SK-N-SH treated with all-trans-retinoic acid at 6 μM for 48 hours (cell line): ENCODE results near the gene CALN1.

Experiments used
- ATAC-seq: fragments of 200-7000 bp; cut with Tn5 transposase; 3 replicates; pipeline ENCODE4 v1.9.1; 2020; ENCODE audit warnings: mild to moderate bottlenecking, moderate library complexity
- ARNTL ChIP-seq: fragments of 450-650 bp; formaldehyde crosslinking; IDR thresholded peaks from 2 replicates; pipeline ENCODE4 v1.5.0; 2020; ENCODE audit warnings: low read depth, mild to moderate bottlenecking, moderate library complexity, borderline replicate concordance
- CSDC2 ChIP-seq: fragments of 250-450 bp; sonication (Bioruptor Pico); IDR thresholded peaks from 2 replicates; pipeline ENCODE4 v1.5.0; 2020; ENCODE audit warnings: mild to moderate bottlenecking, moderate library complexity
- ESRRG ChIP-seq: fragments of 250-450 bp; sonication (Bioruptor Pico); IDR thresholded peaks from 2 replicates; pipeline ENCODE4 v1.6.1; 2021; ENCODE audit warnings: mild to moderate bottlenecking
- GLIS3 ChIP-seq: fragments of 250-450 bp; sonication (Bioruptor Pico); IDR thresholded peaks from 2 replicates; pipeline ENCODE4 v1.5.0; 2020; ENCODE audit warnings: mild to moderate bottlenecking, moderate library complexity
- OSR1 ChIP-seq: fragments of 250-450 bp; sonication (Bioruptor Pico); IDR thresholded peaks from 2 replicates; pipeline ENCODE4 v1.8.0; 2022; ENCODE audit warnings: moderate library complexity, mild to moderate bottlenecking, inconsistent platforms
- PPARA ChIP-seq: fragments of 250-450 bp; sonication (Bioruptor Pico); IDR thresholded peaks from 2 replicates; pipeline ENCODE4 v1.5.0; 2020; ENCODE audit warnings: mild to moderate bottlenecking, borderline replicate concordance
- RARB ChIP-seq: fragments of 250-450 bp; sonication (Bioruptor Pico); IDR thresholded peaks from 2 replicates; pipeline ENCODE4 v1.8.0; 2021; ENCODE audit warnings: mild to moderate bottlenecking, moderate library complexity
- SNAI2 ChIP-seq: fragments of 250-450 bp; sonication (Bioruptor Pico); IDR thresholded peaks from 2 replicates; pipeline ENCODE4 v1.5.0; 2020; ENCODE audit warnings: mild to moderate bottlenecking, moderate library complexity
- TCF4 ChIP-seq: fragments of 250-450 bp; sonication (Bioruptor Pico); IDR thresholded peaks from 2 replicates; pipeline ENCODE4 v1.8.0; 2021; ENCODE audit warnings: mild to moderate bottlenecking, moderate library complexity, borderline replicate concordance
- TOX ChIP-seq: fragments of 250-450 bp; sonication (Bioruptor Pico); IDR thresholded peaks from 2 replicates; pipeline ENCODE4 v1.8.0; 2021; ENCODE audit warnings: mild to moderate bottlenecking, moderate library complexity, borderline replicate concordance
- ZC3H10 ChIP-seq: fragments of 250-450 bp; sonication (Bioruptor Pico); IDR thresholded peaks from 2 replicates; pipeline ENCODE4 v1.5.1; 2021; ENCODE audit warnings: mild to moderate bottlenecking, moderate library complexity
- ZFP3 ChIP-seq: fragments of 250-450 bp; sonication (Bioruptor Pico); IDR thresholded peaks from 2 replicates; pipeline ENCODE4 v1.5.0; 2020; ENCODE audit warnings: mild to moderate bottlenecking, moderate library complexity
- ZFP30 ChIP-seq: fragments of 450-650 bp; formaldehyde crosslinking; IDR thresholded peaks from 2 replicates; pipeline ENCODE4 v1.5.0; 2022; ENCODE audit warnings: mild to moderate bottlenecking, moderate library complexity
- ZNF565 ChIP-seq: fragments of 450-650 bp; formaldehyde crosslinking; conservative IDR thresholded peaks from 2 replicates; pipeline ENCODE4 v1.5.0; 2020; ENCODE audit warnings: low read depth, mild to moderate bottlenecking, moderate library complexity
- ZNF70 ChIP-seq: fragments of 450-650 bp; formaldehyde crosslinking; IDR thresholded peaks from 2 replicates; pipeline ENCODE4 v1.5.0; 2020; ENCODE audit warnings: mild to moderate bottlenecking, moderate library complexity
- ZNF8 ChIP-seq: fragments of 450-650 bp; formaldehyde crosslinking; IDR thresholded peaks from 2 replicates; pipeline ENCODE4 v1.5.0; 2020; ENCODE audit warnings: mild to moderate bottlenecking, moderate library complexity
- TF ChIP-seq, protein P1 (sequence below): fragments of 250-450 bp; sonication (Bioruptor Pico); IDR thresholded peaks from 2 replicates; pipeline ENCODE4 v1.5.1; 2021; ENCODE audit warnings: mild to moderate bottlenecking, moderate library complexity
- TF ChIP-seq, protein P2 (sequence below): fragments of 250-450 bp; sonication (Bioruptor Pico); IDR thresholded peaks from 2 replicates; pipeline ENCODE4 v1.8.0; 2020; ENCODE audit warnings: mild to moderate bottlenecking, moderate library complexity, borderline replicate concordance
- TF ChIP-seq, protein P3 (sequence below): fragments of 250-450 bp; sonication (Bioruptor Pico); IDR thresholded peaks from 2 replicates; pipeline ENCODE4 v1.5.0; 2020; ENCODE audit warnings: mild to moderate bottlenecking, moderate library complexity
- TF ChIP-seq, protein P4 (sequence below): fragments of 250-450 bp; sonication (Bioruptor Pico); IDR thresholded peaks from 2 replicates; pipeline ENCODE4 v1.5.1; 2020; ENCODE audit warnings: low read depth, mild to moderate bottlenecking, moderate library complexity
- TF ChIP-seq, protein P5 (sequence below): fragments of 250-450 bp; sonication (Bioruptor Pico); IDR thresholded peaks from 2 replicates; pipeline ENCODE4 v1.8.0; 2021; ENCODE audit warnings: low read depth, mild to moderate bottlenecking, moderate library complexity, borderline replicate concordance

CALN1 gene

DNA sequence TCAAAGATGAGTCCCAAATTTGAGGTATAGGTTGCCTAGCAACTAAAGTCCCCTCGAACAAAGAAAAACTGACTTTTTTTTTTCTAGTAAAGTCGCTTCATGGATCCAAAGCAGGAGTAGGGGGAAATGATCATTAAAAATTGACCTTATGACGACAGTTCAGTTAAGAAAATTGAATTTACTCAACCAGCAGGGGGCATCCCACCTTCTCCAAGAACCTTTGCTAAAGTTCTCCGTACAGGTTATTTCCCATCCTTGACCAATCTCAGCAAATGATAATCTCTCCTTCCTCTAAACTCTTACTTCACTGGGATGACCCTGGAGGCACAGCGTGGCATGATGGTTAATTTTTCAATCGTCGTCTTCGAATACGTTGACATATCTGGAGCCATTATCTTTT is 228.3 kb downstream of the CALN1 start:
- no peak for ATAC-seq
- TF ChIP-seq TCF4 (CRISPR knock-in tag) (no peak), SNAI2 (CRISPR knock-in tag) (no peak), ZFP30 (no peak), ZC3H10 (CRISPR knock-in tag) (no peak), OSR1 (no peak), GLIS3 (CRISPR knock-in tag) (no peak), ESRRG (CRISPR knock-in tag) (no peak), TOX (CRISPR knock-in tag) (no peak), RARB (CRISPR knock-in tag) (no peak), ZFP3 (CRISPR knock-in tag) (no peak), ZNF8 (no peak), PPARA (no peak), CSDC2 (CRISPR knock-in tag) (no peak)
- TF ChIP-seq, protein P1, sequence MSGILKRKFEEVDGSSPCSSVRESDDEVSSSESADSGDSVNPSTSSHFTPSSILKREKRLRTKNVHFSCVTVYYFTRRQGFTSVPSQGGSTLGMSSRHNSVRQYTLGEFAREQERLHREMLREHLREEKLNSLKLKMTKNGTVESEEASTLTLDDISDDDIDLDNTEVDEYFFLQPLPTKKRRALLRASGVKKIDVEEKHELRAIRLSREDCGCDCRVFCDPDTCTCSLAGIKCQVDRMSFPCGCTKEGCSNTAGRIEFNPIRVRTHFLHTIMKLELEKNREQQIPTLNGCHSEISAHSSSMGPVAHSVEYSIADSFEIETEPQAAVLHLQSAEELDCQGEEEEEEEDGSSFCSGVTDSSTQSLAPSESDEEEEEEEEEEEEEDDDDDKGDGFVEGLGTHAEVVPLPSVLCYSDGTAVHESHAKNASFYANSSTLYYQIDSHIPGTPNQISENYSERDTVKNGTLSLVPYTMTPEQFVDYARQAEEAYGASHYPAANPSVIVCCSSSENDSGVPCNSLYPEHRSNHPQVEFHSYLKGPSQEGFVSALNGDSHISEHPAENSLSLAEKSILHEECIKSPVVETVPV (CRISPR knock-in tag), result no peak
- TF ChIP-seq, protein P2, sequence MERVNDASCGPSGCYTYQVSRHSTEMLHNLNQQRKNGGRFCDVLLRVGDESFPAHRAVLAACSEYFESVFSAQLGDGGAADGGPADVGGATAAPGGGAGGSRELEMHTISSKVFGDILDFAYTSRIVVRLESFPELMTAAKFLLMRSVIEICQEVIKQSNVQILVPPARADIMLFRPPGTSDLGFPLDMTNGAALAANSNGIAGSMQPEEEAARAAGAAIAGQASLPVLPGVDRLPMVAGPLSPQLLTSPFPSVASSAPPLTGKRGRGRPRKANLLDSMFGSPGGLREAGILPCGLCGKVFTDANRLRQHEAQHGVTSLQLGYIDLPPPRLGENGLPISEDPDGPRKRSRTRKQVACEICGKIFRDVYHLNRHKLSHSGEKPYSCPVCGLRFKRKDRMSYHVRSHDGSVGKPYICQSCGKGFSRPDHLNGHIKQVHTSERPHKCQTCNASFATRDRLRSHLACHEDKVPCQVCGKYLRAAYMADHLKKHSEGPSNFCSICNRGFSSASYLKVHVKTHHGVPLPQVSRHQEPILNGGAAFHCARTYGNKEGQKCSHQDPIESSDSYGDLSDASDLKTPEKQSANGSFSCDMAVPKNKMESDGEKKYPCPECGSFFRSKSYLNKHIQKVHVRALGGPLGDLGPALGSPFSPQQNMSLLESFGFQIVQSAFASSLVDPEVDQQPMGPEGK (CRISPR knock-in tag), result no peak
- TF ChIP-seq, protein P3, sequence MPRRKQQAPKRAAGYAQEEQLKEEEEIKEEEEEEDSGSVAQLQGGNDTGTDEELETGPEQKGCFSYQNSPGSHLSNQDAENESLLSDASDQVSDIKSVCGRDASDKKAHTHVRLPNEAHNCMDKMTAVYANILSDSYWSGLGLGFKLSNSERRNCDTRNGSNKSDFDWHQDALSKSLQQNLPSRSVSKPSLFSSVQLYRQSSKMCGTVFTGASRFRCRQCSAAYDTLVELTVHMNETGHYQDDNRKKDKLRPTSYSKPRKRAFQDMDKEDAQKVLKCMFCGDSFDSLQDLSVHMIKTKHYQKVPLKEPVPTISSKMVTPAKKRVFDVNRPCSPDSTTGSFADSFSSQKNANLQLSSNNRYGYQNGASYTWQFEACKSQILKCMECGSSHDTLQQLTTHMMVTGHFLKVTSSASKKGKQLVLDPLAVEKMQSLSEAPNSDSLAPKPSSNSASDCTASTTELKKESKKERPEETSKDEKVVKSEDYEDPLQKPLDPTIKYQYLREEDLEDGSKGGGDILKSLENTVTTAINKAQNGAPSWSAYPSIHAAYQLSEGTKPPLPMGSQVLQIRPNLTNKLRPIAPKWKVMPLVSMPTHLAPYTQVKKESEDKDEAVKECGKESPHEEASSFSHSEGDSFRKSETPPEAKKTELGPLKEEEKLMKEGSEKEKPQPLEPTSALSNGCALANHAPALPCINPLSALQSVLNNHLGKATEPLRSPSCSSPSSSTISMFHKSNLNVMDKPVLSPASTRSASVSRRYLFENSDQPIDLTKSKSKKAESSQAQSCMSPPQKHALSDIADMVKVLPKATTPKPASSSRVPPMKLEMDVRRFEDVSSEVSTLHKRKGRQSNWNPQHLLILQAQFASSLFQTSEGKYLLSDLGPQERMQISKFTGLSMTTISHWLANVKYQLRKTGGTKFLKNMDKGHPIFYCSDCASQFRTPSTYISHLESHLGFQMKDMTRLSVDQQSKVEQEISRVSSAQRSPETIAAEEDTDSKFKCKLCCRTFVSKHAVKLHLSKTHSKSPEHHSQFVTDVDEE, result no peak

DNA sequence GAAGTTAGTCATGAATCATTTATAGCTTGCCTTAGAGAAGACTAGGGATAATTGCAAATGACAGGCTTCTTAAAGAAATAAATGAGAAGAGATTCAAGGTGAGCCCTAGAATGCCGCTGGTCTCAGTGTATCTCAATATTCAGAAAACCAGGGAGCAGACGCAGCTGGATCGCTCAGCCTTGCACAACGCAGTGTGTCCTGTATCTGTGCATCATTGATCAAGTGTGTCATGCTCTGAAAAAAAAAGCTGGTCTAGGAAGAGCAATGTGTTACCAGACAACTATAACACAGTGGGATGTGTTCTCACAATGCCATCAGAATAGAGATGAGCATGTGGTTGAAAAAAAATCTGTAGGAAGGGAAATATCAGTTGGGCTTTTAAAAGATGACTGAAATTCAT is 230.1 kb downstream of the CALN1 start:
- ATAC-seq, result no peak
- TF ChIP-seq ZNF8 (no peak), ZNF565 (CRISPR knock-in tag) (no peak), ZFP30 (no peak), SNAI2 (CRISPR knock-in tag) (no peak), ZFP3 (CRISPR knock-in tag) (no peak), ZC3H10 (CRISPR knock-in tag) (no peak), OSR1 (no peak), ZNF70 (CRISPR knock-in tag) (no peak), ARNTL (CRISPR knock-in tag) (no peak)
- TF ChIP-seq, protein P4, sequence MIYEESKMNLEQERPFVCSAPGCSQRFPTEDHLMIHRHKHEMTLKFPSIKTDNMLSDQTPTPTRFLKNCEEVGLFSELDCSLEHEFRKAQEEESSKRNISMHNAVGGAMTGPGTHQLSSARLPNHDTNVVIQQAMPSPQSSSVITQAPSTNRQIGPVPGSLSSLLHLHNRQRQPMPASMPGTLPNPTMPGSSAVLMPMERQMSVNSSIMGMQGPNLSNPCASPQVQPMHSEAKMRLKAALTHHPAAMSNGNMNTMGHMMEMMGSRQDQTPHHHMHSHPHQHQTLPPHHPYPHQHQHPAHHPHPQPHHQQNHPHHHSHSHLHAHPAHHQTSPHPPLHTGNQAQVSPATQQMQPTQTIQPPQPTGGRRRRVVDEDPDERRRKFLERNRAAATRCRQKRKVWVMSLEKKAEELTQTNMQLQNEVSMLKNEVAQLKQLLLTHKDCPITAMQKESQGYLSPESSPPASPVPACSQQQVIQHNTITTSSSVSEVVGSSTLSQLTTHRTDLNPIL (CRISPR knock-in tag), result no peak
- TF ChIP-seq, protein P1 (CRISPR knock-in tag), result no peak
- TF ChIP-seq, protein P5, sequence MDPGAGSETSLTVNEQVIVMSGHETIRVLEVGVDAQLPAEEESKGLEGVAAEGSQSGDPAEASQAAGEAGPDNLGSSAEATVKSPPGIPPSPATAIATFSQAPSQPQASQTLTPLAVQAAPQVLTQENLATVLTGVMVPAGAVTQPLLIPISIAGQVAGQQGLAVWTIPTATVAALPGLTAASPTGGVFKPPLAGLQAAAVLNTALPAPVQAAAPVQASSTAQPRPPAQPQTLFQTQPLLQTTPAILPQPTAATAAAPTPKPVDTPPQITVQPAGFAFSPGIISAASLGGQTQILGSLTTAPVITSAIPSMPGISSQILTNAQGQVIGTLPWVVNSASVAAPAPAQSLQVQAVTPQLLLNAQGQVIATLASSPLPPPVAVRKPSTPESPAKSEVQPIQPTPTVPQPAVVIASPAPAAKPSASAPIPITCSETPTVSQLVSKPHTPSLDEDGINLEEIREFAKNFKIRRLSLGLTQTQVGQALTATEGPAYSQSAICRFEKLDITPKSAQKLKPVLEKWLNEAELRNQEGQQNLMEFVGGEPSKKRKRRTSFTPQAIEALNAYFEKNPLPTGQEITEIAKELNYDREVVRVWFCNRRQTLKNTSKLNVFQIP (CRISPR knock-in tag), result no peak

DNA sequence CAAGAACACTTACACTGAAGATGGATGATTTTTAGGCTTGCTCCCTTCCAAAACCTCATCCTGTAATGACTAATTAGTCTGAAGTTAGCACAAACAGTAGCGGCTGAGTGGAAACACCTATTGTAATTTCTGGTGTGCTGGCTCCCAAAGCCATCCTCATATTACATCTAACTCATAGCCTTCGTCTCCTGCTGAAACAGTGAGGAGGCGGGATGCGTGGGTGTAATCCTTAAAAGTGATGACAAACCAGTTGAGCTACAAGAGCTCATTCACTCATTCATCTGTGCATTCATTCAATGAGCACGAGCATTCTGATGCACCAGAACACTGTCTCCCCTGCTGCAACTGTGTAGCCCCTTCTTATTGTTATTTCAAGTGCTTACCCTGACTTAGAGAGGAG is 235.3 kb downstream of the CALN1 start:
- TF ChIP-seq ZNF70 (CRISPR knock-in tag) (no peak), CSDC2 (CRISPR knock-in tag) (no peak), ZNF8 (no peak)
- TF ChIP-seq, protein P2 (CRISPR knock-in tag), result no peak
- TF ChIP-seq, protein P3, result no peak
- no peak for ATAC-seq
